ENCODE data around the gene ITSN2. TPM values are rescaled to one million over a fixed set of nuclear protein-coding genes. Genes with fewer than 3 reads are reported as not detected.
"Not testable (repeated sequence)": the region's sequence is repeated elsewhere in the genome, so short reads cannot be mapped to it uniquely, and the experiment has no call there.

ITSN2 gene
- total RNA-seq, 1 donor from 2014 or later: 10.4 TPM

- Mint-ChIP-seq H3K36me3 (no peaks in the 10 kb centered on the region), H3K4me3 (no peak overlapping the region), H3K9me3 (no peaks in the 10 kb centered on the region), H3K27me3 (ENCODE audit: insufficient read depth, low read depth) (no peaks in the 10 kb centered on the region), H3K4me1 (no peaks in the 10 kb centered on the region), H3K27ac (no peak overlapping the region)
- Histone ChIP-seq H2AFZ (replicated peaks) (no peak overlapping the region), H3K4me2 (no peak overlapping the region), H3K27ac (no peak overlapping the region), H3F3A (ENCODE audit: low read depth) (no peaks in the 10 kb centered on the region), H3K27me3 (no peaks in the 10 kb centered on the region), H3K9ac (no peak overlapping the region), H3K79me2 (ENCODE audit: low read depth) (no peaks in the 10 kb centered on the region), H3K4me1 (no peaks in the 10 kb centered on the region), H4K20me1 (ENCODE audit: low read depth) (peaks cover 7% of the 10 kb centered on the region), H3K36me3 (no peaks in the 10 kb centered on the region), H3K9me3 (ENCODE audit: low read depth) (no peaks in the 10 kb centered on the region), H3K4me3 (no peak overlapping the region)
- TF ChIP-seq CTCF (IDR thresholded peaks at IDR 0.05) (no peak), EZH2phosphoT487 (IDR thresholded peaks at IDR 0.05) (no peak), EZH2 (IDR thresholded peaks at IDR 0.05) (no peak)
- no peak for DNase-seq (ENCODE audit: low spot score)
Measured at GRCh38 chr2:24343225-24343882, 17.0 kb downstream of the ITSN2 start.

GRCh38 chr2:24342110-24342910 is 18.0 kb downstream of the ITSN2 start:
- H3K4me3 Mint-ChIP-seq: no peak overlapping the region
- Histone ChIP-seq H3K4me3 (no peak overlapping the region), H3K4me1 (no peaks in the 10 kb centered on the region), H2AFZ (replicated peaks) (no peak overlapping the region), H3K27ac (no peak overlapping the region), H3K27me3 (no peaks in the 10 kb centered on the region), H3K9ac (no peak overlapping the region), H3K9me3 (ENCODE audit: low read depth) (no peaks in the 10 kb centered on the region), H4K20me1 (ENCODE audit: low read depth) (peaks cover 7% of the 10 kb centered on the region), H3K79me2 (ENCODE audit: low read depth) (no peaks in the 10 kb centered on the region), H3K36me3 (no peaks in the 10 kb centered on the region), H3K4me2 (no peak overlapping the region), H3F3A (ENCODE audit: low read depth) (no peaks in the 10 kb centered on the region)
- H3K36me3 Mint-ChIP-seq: no peaks in the 10 kb centered on the region
- TF ChIP-seq EZH2 (IDR thresholded peaks at IDR 0.05): no peak
- TF ChIP-seq EZH2phosphoT487 (IDR thresholded peaks at IDR 0.05): no peak
- TF ChIP-seq CTCF (IDR thresholded peaks at IDR 0.05): no peak
- no peak overlapping the region for H3K27ac Mint-ChIP-seq
- no peaks in the 10 kb centered on the region for H3K27me3 Mint-ChIP-seq (ENCODE audit: insufficient read depth, low read depth)
- H3K9me3 Mint-ChIP-seq: no peaks in the 10 kb centered on the region
- no peaks in the 10 kb centered on the region for H3K4me1 Mint-ChIP-seq
- DNase-seq (ENCODE audit: low spot score): no peak

- peaks cover 7% of the 10 kb centered on the region for H4K20me1 ChIP-seq (ENCODE audit: low read depth)
- no peaks in the 10 kb centered on the region for H3K4me1 ChIP-seq
- H3K79me2 ChIP-seq (ENCODE audit: low read depth): no peaks in the 10 kb centered on the region
- no peaks in the 10 kb centered on the region for H3K9me3 ChIP-seq (ENCODE audit: low read depth)
- no peak overlapping the region for H3K4me2 ChIP-seq
- Mint-ChIP-seq H3K27ac (no peak overlapping the region), H3K4me1 (no peaks in the 10 kb centered on the region), H3K4me3 (no peak overlapping the region), H3K27me3 (ENCODE audit: insufficient read depth, low read depth) (no peaks in the 10 kb centered on the region), H3K36me3 (no peaks in the 10 kb centered on the region), H3K9me3 (no peaks in the 10 kb centered on the region)
- TF ChIP-seq EZH2 (IDR thresholded peaks at IDR 0.05) (no peak), EZH2phosphoT487 (IDR thresholded peaks at IDR 0.05) (no peak), CTCF (IDR thresholded peaks at IDR 0.05) (no peak)
- H3K36me3 ChIP-seq: no peaks in the 10 kb centered on the region
- no peak overlapping the region for H3K9ac ChIP-seq
- H3K4me3 ChIP-seq: no peak overlapping the region
- no peak overlapping the region for H3K27ac ChIP-seq
- H2AFZ ChIP-seq (replicated peaks): no peak overlapping the region
- no peak for DNase-seq (ENCODE audit: low spot score)
- H3K27me3 ChIP-seq: no peaks in the 10 kb centered on the region
- H3F3A ChIP-seq (ENCODE audit: low read depth): no peaks in the 10 kb centered on the region
Measured at GRCh38 chr2:24339856-24340262, 20.5 kb downstream of the ITSN2 start.

- not testable (repeated sequence) for H3K36me3 ChIP-seq; H3K27ac ChIP-seq; H4K20me1 ChIP-seq (ENCODE audit: low read depth); H3K4me2 ChIP-seq; H3K79me2 ChIP-seq (ENCODE audit: low read depth); H3K9ac ChIP-seq; H2AFZ ChIP-seq (replicated peaks); H3K27me3 Mint-ChIP-seq (ENCODE audit: insufficient read depth, low read depth); H3K4me1 ChIP-seq; H3K4me1 Mint-ChIP-seq; H3F3A ChIP-seq (ENCODE audit: low read depth); H3K36me3 Mint-ChIP-seq; H3K9me3 ChIP-seq (ENCODE audit: low read depth); H3K27me3 ChIP-seq; H3K27ac Mint-ChIP-seq; H3K4me3 ChIP-seq; H3K4me3 Mint-ChIP-seq; H3K9me3 Mint-ChIP-seq; DNase-seq (ENCODE audit: low spot score)
Measured at GRCh38 chr2:24339098-24339497, 21.2 kb downstream of the ITSN2 start.

All from neural progenitor cell (in vitro differentiated cells).